HepG2 (cell line): Measurements from ENCODE around the gene TEX19. TPM values are rescaled to one million over a fixed set of nuclear protein-coding genes. Genes with fewer than 3 reads are reported as not detected.

Experiments
- CBX2 ChIP-seq, 2 experiments: fragments of 200-600 bp in 1 of 2; sonication (generic); formaldehyde crosslinking in 1 of 2; IDR thresholded peaks; 2 replicates each; pipeline versions ENCODE4 v1.7.0 to v1.8.1; 2018 to 2022; ENCODE audit warnings: low read depth in 2 of 2, low read length in 1 of 2, mild to moderate bottlenecking in 1 of 2, missing genetic modification reagents in 1 of 2
- CBX5 ChIP-seq: sonication (generic); formaldehyde crosslinking; IDR thresholded peaks from 2 replicates; pipeline ENCODE4 v1.4.0; 2020; ENCODE audit warnings: missing genetic modification reagents, borderline replicate concordance
- CREB1 ChIP-seq, 2 experiments: fragments of 450-650 bp in 1 of 2; IDR thresholded peaks; 2 replicates each; pipeline ENCODE4 v1.6.1; 2016 to 2017; ENCODE audit warnings: control low read depth in 1 of 2, mild to moderate bottlenecking in 1 of 2, missing compliant biosample characterization in 1 of 2, missing genetic modification characterization in 1 of 2
- CSRNP2 ChIP-seq: sonication (generic); formaldehyde crosslinking; conservative IDR thresholded peaks from 2 replicates; pipeline ENCODE4 v1.8.0; 2022; ENCODE audit warnings: low read depth, missing genetic modification reagents
- DR1 ChIP-seq: sonication (generic); formaldehyde crosslinking; IDR thresholded peaks from 2 replicates; pipeline ENCODE4 v1.8.0; 2021; ENCODE audit warnings: mild to moderate bottlenecking, missing genetic modification reagents, inconsistent platforms
- ERF ChIP-seq: IDR thresholded peaks from 2 replicates; pipeline ENCODE4 v1.6.1; 2018; ENCODE audit warnings: missing biosample characterization, missing genetic modification reagents
- HDAC1 ChIP-seq: sonication (generic); formaldehyde crosslinking; IDR thresholded peaks from 2 replicates; pipeline ENCODE4 v1.5.1; 2020; ENCODE audit warnings: mild to moderate bottlenecking, missing genetic modification reagents
- HIVEP1 ChIP-seq: sonication (generic); formaldehyde crosslinking; IDR thresholded peaks from 2 replicates; pipeline ENCODE4 v1.4.0; 2020; ENCODE audit warnings: mild to moderate bottlenecking, missing genetic modification reagents
- HOXA7 ChIP-seq: sonication (generic); formaldehyde crosslinking; IDR thresholded peaks from 2 replicates; pipeline ENCODE4 v1.8.1; 2022; ENCODE audit warnings: mild to moderate bottlenecking, missing genetic modification reagents, moderate library complexity
- KDM1A ChIP-seq: IDR thresholded peaks from 2 replicates; pipeline ENCODE4 v1.6.1; 2016; ENCODE audit warnings: missing compliant biosample characterization
- KDM4B ChIP-seq: sonication (generic); formaldehyde crosslinking; IDR thresholded peaks from 2 replicates; pipeline ENCODE4 v1.4.0; 2020; ENCODE audit warnings: missing genetic modification reagents
- MTA3 ChIP-seq: sonication (generic); formaldehyde crosslinking; IDR thresholded peaks from 2 replicates; pipeline ENCODE4 v1.4.0; 2020; ENCODE audit warnings: missing genetic modification reagents
- MTF1 ChIP-seq: sonication (generic); formaldehyde crosslinking; IDR thresholded peaks from 2 replicates; pipeline ENCODE4 v1.5.0; 2020; ENCODE audit warnings: missing genetic modification reagents
- MXD4 ChIP-seq: IDR thresholded peaks from 2 replicates; pipeline ENCODE4 v1.6.1; 2016; ENCODE audit warnings: mild to moderate bottlenecking, missing biosample characterization, missing genetic modification reagents
- MZF1 ChIP-seq: sonication (generic); formaldehyde crosslinking; IDR thresholded peaks from 2 replicates; pipeline ENCODE4 v1.8.1; 2023; ENCODE audit warnings: mild to moderate bottlenecking, missing genetic modification reagents, borderline replicate concordance
- SCMH1 ChIP-seq: sonication (generic); formaldehyde crosslinking; IDR thresholded peaks from 2 replicates; pipeline ENCODE4 v1.9.0; 2021; ENCODE audit warnings: missing genetic modification reagents, mild to moderate bottlenecking, borderline replicate concordance
- TBL1XR1 ChIP-seq: fragments of 150-350 bp; IDR thresholded peaks from 2 replicates; pipeline ENCODE4 v1.6.1; 2014; ENCODE audit warnings: borderline replicate concordance, low read length; ENCODE audit not compliant: partially characterized antibody
- THAP11 ChIP-seq: IDR thresholded peaks from 2 replicates; pipeline ENCODE4 v1.6.1; 2016; ENCODE audit warnings: missing biosample characterization, missing genetic modification reagents
- ZIK1 ChIP-seq: sonication (generic); formaldehyde crosslinking; IDR thresholded peaks from 2 replicates; pipeline ENCODE4 v1.5.0; 2020; ENCODE audit warnings: mild to moderate bottlenecking, low read depth, missing genetic modification reagents, borderline replicate concordance
- ZMYM2 ChIP-seq: sonication (generic); formaldehyde crosslinking; IDR thresholded peaks from 2 replicates; pipeline ENCODE4 v1.8.0; 2022; ENCODE audit warnings: mild to moderate bottlenecking, missing genetic modification reagents
- ZNF224 ChIP-seq: sonication (generic); formaldehyde crosslinking; IDR thresholded peaks from 2 replicates; pipeline ENCODE4 v1.5.0; 2020; ENCODE audit warnings: mild to moderate bottlenecking, missing genetic modification reagents
- ZNF331 ChIP-seq: sonication (generic); formaldehyde crosslinking; IDR thresholded peaks from 2 replicates; pipeline ENCODE4 v1.4.0; 2020; ENCODE audit warnings: missing genetic modification reagents
- ZNF550 ChIP-seq: sonication (generic); formaldehyde crosslinking; IDR thresholded peaks from 2 replicates; pipeline ENCODE4 v1.4.0; 2020; ENCODE audit warnings: mild to moderate bottlenecking, missing genetic modification reagents, borderline replicate concordance
- ZNF616 ChIP-seq: sonication (generic); formaldehyde crosslinking; IDR thresholded peaks from 2 replicates; pipeline ENCODE4 v1.5.0; 2020; ENCODE audit warnings: low read depth, mild to moderate bottlenecking, missing genetic modification reagents
- ZNF629 ChIP-seq: sonication (generic); formaldehyde crosslinking; conservative IDR thresholded peaks from 2 replicates; pipeline ENCODE4 v1.5.0; 2020; ENCODE audit warnings: missing genetic modification reagents
- ZNF780A ChIP-seq: sonication (generic); formaldehyde crosslinking; IDR thresholded peaks from 2 replicates; pipeline ENCODE4 v1.8.0; 2022; ENCODE audit warnings: mild to moderate bottlenecking, missing genetic modification reagents, moderate library complexity
- ZNF850 ChIP-seq: sonication (generic); formaldehyde crosslinking; conservative IDR thresholded peaks from 2 replicates; pipeline ENCODE4 v1.9.0; 2021; ENCODE audit warnings: mild to moderate bottlenecking, missing genetic modification reagents
- ZSCAN29 ChIP-seq: sonication (generic); formaldehyde crosslinking; conservative IDR thresholded peaks from 2 replicates; pipeline ENCODE4 v1.4.0; 2020; ENCODE audit warnings: mild to moderate bottlenecking, missing genetic modification reagents
- polyA plus RNA-seq, 8 experiments: library from polyadenylated mRNA; depleted of rRNA in 3 of 8; stranded (reverse) in 7 of 8; unstranded in 1 of 8; fragments of >200 nt; fragmentation: Illumina TruSeq in 4 of 8; extraction: Trizol in 4 of 8; gene quantifications; 2 replicates each; pipeline versions ENCODE4 v1.2.1 to v1.2.3, GENCODE V29; 2011 to 2016; ENCODE audit warnings: low read depth in 4 of 8, missing spikeins in 1 of 8, mixed read lengths in 1 of 8; ENCODE audit not compliant: insufficient read depth in 1 of 8
- total RNA-seq, 5 experiments: library from RNA; depleted of rRNA; stranded (reverse); fragments of >200 nt; fragmentation: Illumina TruSeq; extraction: Trizol; gene quantifications; 2 replicates each; pipeline ENCODE4 v1.2.3, GENCODE V29; 2016; ENCODE audit warnings: low read depth in 1 of 5

TEX19 gene
- total and polyA plus RNA-seq, 2 of the 13 experiments (the other 11 are each of a cell fraction or from before 2014, with no cell fraction given) = 1.3 to 6.0 TPM

GRCh38 chr17:82412535-82413520, 53.8 kb downstream of the TEX19 start (continued):
- TF ChIP-seq ZNF331 = peak; percentile 28; the same call in 1 of the 2 replicates
- no peak for TF ChIP-seq HOXA7 (CRISPR knock-in tag)
- no peak for TF ChIP-seq ZNF780A (CRISPR knock-in tag)
- no peak for TF ChIP-seq MTF1
- TF ChIP-seq ZIK1 (CRISPR knock-in tag) = no peak
- no peak for TF ChIP-seq CSRNP2 (CRISPR knock-in tag)
- no peak for TF ChIP-seq ZNF550
- no peak for TF ChIP-seq KDM4B (CRISPR knock-in tag)
- no peak for TF ChIP-seq DR1 (CRISPR knock-in tag)
- TF ChIP-seq ZNF629 (CRISPR knock-in tag) = no peak
- no peak for TF ChIP-seq MTA3 (CRISPR knock-in tag)
- no peak for TF ChIP-seq MXD4 (CRISPR knock-in tag)
- TF ChIP-seq THAP11 (CRISPR knock-in tag) = 0 out of 2 replicates have a peak, but pooled peaks have one; percentile 16
- TF ChIP-seq CBX5 (CRISPR knock-in tag) = no peak
- no peak for TF ChIP-seq ZNF850 (CRISPR knock-in tag)
- TF ChIP-seq ZMYM2 (CRISPR knock-in tag) = no peak
- no peak for TF ChIP-seq TBL1XR1
- 0 out of 2 replicates have a peak, but pooled peaks have one; percentile 23 for TF ChIP-seq KDM1A (CRISPR knock-in tag)
- no peak for TF ChIP-seq ZNF616 (CRISPR knock-in tag)
- no peak for TF ChIP-seq ERF (CRISPR knock-in tag)
- TF ChIP-seq SCMH1 (CRISPR knock-in tag) = no peak
- no peak for TF ChIP-seq CREB1 (IDR thresholded peaks at IDR 0.05)
- no peak for TF ChIP-seq CREB1 (CRISPR knock-in tag; IDR thresholded peaks at IDR 0.05)
- TF ChIP-seq CBX2 (IDR thresholded peaks at IDR 0.05; ENCODE audit: low read depth, low read length) = no peak
- no peak for TF ChIP-seq CBX2 (CRISPR knock-in tag; IDR thresholded peaks at IDR 0.05; ENCODE audit: low read depth)
- TF ChIP-seq ZSCAN29 (CRISPR knock-in tag) = no peak
- TF ChIP-seq HIVEP1 (CRISPR knock-in tag) = no peak
- peak; percentile 53 for TF ChIP-seq HDAC1 (CRISPR knock-in tag)
- TF ChIP-seq ZNF224 (CRISPR knock-in tag) = no peak
- TF ChIP-seq MZF1 (CRISPR knock-in tag) = no peak
